Uterus (tissue), 4 donors: ENCODE measurements around the gene HSH2D. TPM values are rescaled to one million over a fixed set of nuclear protein-coding genes. Genes with fewer than 3 reads are reported as not detected.
A peak's percentile ranks its signal among the peaks of the same experiment; 100 is the strongest.

Experiments used
- DNase-seq, 2 donors: peaks; one replicate each; pipeline ENCODE4 v3.0.0-alpha.2; 2019 to 2020
- H3K27ac ChIP-seq, 2 donors: fragments of 200-600 bp; sonication (generic); 1 replicate in 1 of 2; 2 replicates in 1 of 2; pipeline ENCODE4 v1.5.1; 2016 to 2018
- H3K27me3 ChIP-seq, 2 donors: fragments of 200-600 bp; sonication (generic); one replicate each; pipeline ENCODE4 v1.5.1; 2018 to 2019; ENCODE audit warnings: control low read depth in 1 of 2
- H3K36me3 ChIP-seq, 2 donors: fragments of 200-600 bp; sonication (generic); one replicate each; pipeline ENCODE4 v1.5.1; 2019; ENCODE audit warnings: control low read depth in 1 of 2
- H3K4me1 ChIP-seq, 2 donors: fragments of 200-600 bp; sonication (generic); one replicate each; pipeline ENCODE4 v1.5.1; 2018 to 2019; ENCODE audit warnings: control low read depth in 1 of 2
- H3K4me3 ChIP-seq, 2 donors: fragments of 200-600 bp; sonication (generic); 1 replicate in 1 of 2; 2 replicates in 1 of 2; pipeline ENCODE4 v1.5.1; 2018 to 2019; ENCODE audit warnings: mild to moderate bottlenecking in 1 of 2
- H3K9me3 ChIP-seq, 2 donors: fragments of 200-600 bp; sonication (generic); one replicate each; pipeline ENCODE4 v1.5.1; 2019; ENCODE audit warnings: control low read depth in 1 of 2
- CTCF ChIP-seq, 4 experiments: fragments of 200-600 bp in 2 of 4; fragments of 450-650 bp in 2 of 4; sonication (generic) in 2 of 4; IDR thresholded peaks; one replicate each; pipeline ENCODE4 v1.5.1; 2016 to 2019; ENCODE audit warnings: antibody characterized with exemption in 4 of 4, mild to moderate bottlenecking in 2 of 4, moderate library complexity in 1 of 4
- POLR2A ChIP-seq, 2 donors: fragments of 450-650 bp; IDR thresholded peaks; one replicate each; pipeline ENCODE4 v1.6.1; 2016; ENCODE audit warnings: antibody characterized with exemption in 2 of 2, mild to moderate bottlenecking in 1 of 2, moderate library complexity in 1 of 2
- intact Hi-C: fragments of 100-400 bp; cut with DNase I; formaldehyde crosslinking; loops from one replicate; pipeline ENCODE4 v1.15.1; 2023; ENCODE audit warnings: low total_unique reads
- total RNA-seq, 4 donors: library from RNA; depleted of rRNA in 3 of 4; stranded (reverse); fragments of >200 nt in 3 of 4; gene quantifications; one replicate each; pipeline versions ENCODE4 v1.1.0 to v1.2.4, GENCODE V29; 2014 to 2023
- donor health status: DM: yes; HTN: yes; CAD: no.

HSH2D gene
- total RNA-seq, 4 donors from 2014 or later, result 1.4 to 3.1 (median 2.4) TPM; not detected in 1

- peaks cover 7 to 19% of the 10 kb centered on the region in 2 donors for H3K4me1 ChIP-seq
- H3K4me3 ChIP-seq, result peak within 1 kb of the TSS; percentile 76 to 97
- H3K27ac ChIP-seq, result peak within 1 kb of the TSS; percentile 91 to 93
- no peaks in the 10 kb centered on the region for H3K27me3 ChIP-seq
- no peaks in the 10 kb centered on the region for H3K9me3 ChIP-seq
- intact Hi-C loops, result loop anchor here (5.0 kb wide), 1 partner anchor 69 kb away; no protein-coding TSS in a partner anchor
- TF ChIP-seq CTCF (IDR thresholded peaks at IDR 0.05) (peak; percentile 90 to 100 (median 98)), POLR2A (IDR thresholded peaks at IDR 0.05) (peak; percentile 27 to 47)
- no peaks in the 10 kb centered on the region for H3K36me3 ChIP-seq
- DNase-seq, result peak; percentile 99 to 100
Observed at GRCh38 chr19:16111160-16111908, 32.2 kb upstream of the HSH2D start, which contains the start of gene RAB8A. TSS of gene RAB8A (plus strand) at chr19:16111889. CDS start at chr19:16111902, 13 bp downstream.

GRCh38 chr19:16111909-16112752 is 31.4 kb upstream of the HSH2D start:
- no peak for DNase-seq
- Histone ChIP-seq H3K27me3 (no peaks in the 10 kb centered on the region), H3K27ac (peak overlapping the region; percentile 91 to 93), H3K4me3 (peak overlapping the region; percentile 76 to 97), H3K9me3 (no peaks in the 10 kb centered on the region), H3K36me3 (no peaks in the 10 kb centered on the region), H3K4me1 (peaks cover 7 to 19% of the 10 kb centered on the region in 2 donors)
- TF ChIP-seq CTCF (IDR thresholded peaks at IDR 0.05) (no peak), POLR2A (IDR thresholded peaks at IDR 0.05) (peak in 1 of 2 donors; percentile 41)
- intact Hi-C loops, result loop anchor here (5.0 kb wide), 1 partner anchor 70 kb away; no protein-coding TSS in a partner anchor

- intact Hi-C loops, result loop anchor here (5.0 kb wide), 1 partner anchor 70 kb away; no protein-coding TSS in a partner anchor
- peak overlapping the region in 1 of 2 donors; percentile 76 for H3K4me3 ChIP-seq
- TF ChIP-seq CTCF (IDR thresholded peaks at IDR 0.05) (no peak), POLR2A (IDR thresholded peaks at IDR 0.05) (no peak)
Observed at GRCh38 chr19:16112778-16113177, 30.7 kb upstream of the HSH2D start.

GRCh38 chr19:16113727-16114126 is 29.8 kb upstream of the HSH2D start:
- no peaks in the 10 kb centered on the region for H3K9me3 ChIP-seq
- intact Hi-C loops, result loop anchor here (5.0 kb wide), 1 partner anchor 71 kb away; no protein-coding TSS in a partner anchor
- no peak for TF ChIP-seq CTCF (IDR thresholded peaks at IDR 0.05)
- TF ChIP-seq POLR2A (IDR thresholded peaks at IDR 0.05), result no peak
- H3K36me3 ChIP-seq, result no peaks in the 10 kb centered on the region
- H3K4me1 ChIP-seq, result peaks cover 7 to 19% of the 10 kb centered on the region in 2 donors
- no peak overlapping the region for H3K27ac ChIP-seq
- no peak for DNase-seq
- no peaks in the 10 kb centered on the region for H3K27me3 ChIP-seq
- no peak overlapping the region for H3K4me3 ChIP-seq

More at GRCh38 chr19:16112778-16113177, 30.7 kb upstream of the HSH2D start:
- Histone ChIP-seq H3K36me3 (no peaks in the 10 kb centered on the region), H3K27ac (peak overlapping the region in 1 of 2 donors; percentile 91), H3K9me3 (no peaks in the 10 kb centered on the region), H3K4me1 (peaks cover 7 to 19% of the 10 kb centered on the region in 2 donors), H3K27me3 (no peaks in the 10 kb centered on the region)
- no peak for DNase-seq
